ENCODE measurements around the gene LINC00305.

LINC00305 gene

GRCh38 chr18:64148988-64149387 lies at the start of gene LINC00305:
LINC00305 (minus strand) TSS chr18:64149088.
- no peak for DNase-seq (ENCODE audit: low spot score)

- no peak for DNase-seq (ENCODE audit: low spot score)
Observed at GRCh38 chr18:64191069-64191468, 42.2 kb upstream of the LINC00305 start.

- no peak for DNase-seq (ENCODE audit: low spot score)
Observed at GRCh38 chr18:64185987-64186386, 37.1 kb upstream of the LINC00305 start.

GRCh38 chr18:64183665-64184064 lies 34.8 kb upstream of the LINC00305 start:
- no peak for DNase-seq (ENCODE audit: low spot score)

GRCh38 chr18:64180617-64181016 lies 31.7 kb upstream of the LINC00305 start:
- no peak for DNase-seq (ENCODE audit: low spot score)

- no peak for DNase-seq (ENCODE audit: low spot score)
Observed at GRCh38 chr18:64180171-64180570, 31.3 kb upstream of the LINC00305 start.

- no peak for DNase-seq (ENCODE audit: low spot score)
Observed at GRCh38 chr18:64179556-64180080, 30.7 kb upstream of the LINC00305 start.

- no peak for DNase-seq (ENCODE audit: low spot score)
Observed at GRCh38 chr18:64178860-64179259, 30.0 kb upstream of the LINC00305 start.

- no peak for DNase-seq (ENCODE audit: low spot score)
Observed at GRCh38 chr18:64175432-64175831, 26.5 kb upstream of the LINC00305 start.

- DNase-seq (ENCODE audit: low spot score), result no peak
Observed at GRCh38 chr18:64171576-64171975, 22.7 kb upstream of the LINC00305 start.

- DNase-seq (ENCODE audit: low spot score), result no peak
Observed at GRCh38 chr18:64167408-64167925, 18.6 kb upstream of the LINC00305 start.

GRCh38 chr18:64165906-64166305 lies 17.0 kb upstream of the LINC00305 start:
- DNase-seq (ENCODE audit: low spot score), result no peak

GRCh38 chr18:64164883-64165282 lies 16.0 kb upstream of the LINC00305 start:
- DNase-seq (ENCODE audit: low spot score), result no peak

- no peak for DNase-seq (ENCODE audit: low spot score)
Observed at GRCh38 chr18:64149916-64150438, 1.1 kb upstream of the LINC00305 start.

GRCh38 chr18:64142904-64143303 lies 6.0 kb downstream of the LINC00305 start:
- DNase-seq (ENCODE audit: low spot score), result no peak

GRCh38 chr18:64137914-64138313 lies 11.0 kb downstream of the LINC00305 start:
- DNase-seq (ENCODE audit: low spot score), result no peak

GRCh38 chr18:64134044-64134747 lies 14.7 kb downstream of the LINC00305 start:
- no peak for DNase-seq (ENCODE audit: low spot score)

- DNase-seq (ENCODE audit: low spot score), result no peak
Observed at GRCh38 chr18:64132871-64133270, 16.0 kb downstream of the LINC00305 start.

GRCh38 chr18:64131314-64131713 lies 17.6 kb downstream of the LINC00305 start:
- no peak for DNase-seq (ENCODE audit: low spot score)

- DNase-seq (ENCODE audit: low spot score), result no peak
Observed at GRCh38 chr18:64127172-64127571, 21.7 kb downstream of the LINC00305 start.

GRCh38 chr18:64119916-64120315 lies 29.0 kb downstream of the LINC00305 start:
- no peak for DNase-seq (ENCODE audit: low spot score)

- DNase-seq (ENCODE audit: low spot score), result no peak
Observed at GRCh38 chr18:64118406-64118805, 30.5 kb downstream of the LINC00305 start.

- DNase-seq (ENCODE audit: low spot score), result no peak
Observed at GRCh38 chr18:64116571-64117175, 32.2 kb downstream of the LINC00305 start.
